H9 (cell line): ENCODE results near the gene HILPDA. TPM values are rescaled to one million over a fixed set of nuclear protein-coding genes. Genes with fewer than 3 reads are reported as not detected.
"Not testable (repeated sequence)": the region's sequence is repeated elsewhere in the genome, so short reads cannot be mapped to it uniquely, and the experiment has no call there.

Experiments used
- DNase-seq: peaks from one replicate; pipeline ENCODE4 v3.0.0-alpha.2; 2017
- H2AFZ ChIP-seq: one replicate; pipeline ENCODE4 v1.6.1; 2013; ENCODE audit warnings: mild to moderate bottlenecking, low read length, control low read depth, moderate library complexity
- H2AK5ac ChIP-seq: 2 replicates; pipeline ENCODE4 v1.6.1; 2013; ENCODE audit warnings: low read length, control low read depth, mixed read lengths; ENCODE audit not compliant: insufficient read length
- H2BK120ac ChIP-seq: one replicate; pipeline ENCODE4 v1.6.1; 2013; ENCODE audit warnings: low read depth, mild to moderate bottlenecking, low read length, control low read depth, inconsistent platforms; ENCODE audit not compliant: poor library complexity, severe bottlenecking
- H2BK12ac ChIP-seq: 2 replicates; pipeline ENCODE4 v1.6.1; 2013; ENCODE audit warnings: low read length, control low read depth, mixed read lengths, low read depth; ENCODE audit not compliant: insufficient read length
- H2BK15ac ChIP-seq: 2 replicates; pipeline ENCODE4 v1.6.1; 2013; ENCODE audit warnings: low read depth, low read length, control low read depth
- H2BK20ac ChIP-seq: one replicate; pipeline ENCODE4 v1.6.1; 2013; ENCODE audit warnings: low read depth, mild to moderate bottlenecking, low read length, control low read depth, inconsistent platforms; ENCODE audit not compliant: poor library complexity, severe bottlenecking
- H2BK5ac ChIP-seq: 2 replicates; pipeline ENCODE4 v1.6.1; 2013; ENCODE audit warnings: low read length, control low read depth, mixed read lengths; ENCODE audit not compliant: insufficient read length
- H3K14ac ChIP-seq: 2 replicates; pipeline ENCODE4 v1.6.1; 2013; ENCODE audit warnings: low read length, control low read depth; ENCODE audit not compliant: insufficient read depth
- H3K18ac ChIP-seq: 2 replicates; pipeline ENCODE4 v1.6.1; 2013; ENCODE audit warnings: low read depth, mild to moderate bottlenecking, mixed read lengths, low read length, control low read depth; ENCODE audit not compliant: insufficient read length
- H3K23ac ChIP-seq: 2 replicates; pipeline ENCODE4 v1.6.1; 2013; ENCODE audit warnings: low read length, control low read depth, mixed read lengths, low read depth; ENCODE audit not compliant: insufficient read length
- H3K23me2 ChIP-seq: 2 replicates; pipeline ENCODE4 v1.6.1; 2013; ENCODE audit warnings: low read depth, mild to moderate bottlenecking, mixed read lengths, low read length, control low read depth; ENCODE audit not compliant: insufficient read length, poor library complexity, severe bottlenecking
- H3K27ac ChIP-seq: 2 replicates; pipeline ENCODE4 v1.5.1; 2013; ENCODE audit warnings: low read length, control low read depth, mixed read lengths, low read depth; ENCODE audit not compliant: insufficient read length
- H3K27me3 ChIP-seq: 2 replicates; pipeline ENCODE4 v1.6.1; 2013; ENCODE audit warnings: low read length, control low read depth, inconsistent platforms; ENCODE audit not compliant: insufficient read depth
- H3K4ac ChIP-seq: 2 replicates; pipeline ENCODE4 v1.6.1; 2013; ENCODE audit warnings: low read depth, mild to moderate bottlenecking, control low read depth, inconsistent platforms, low read length, moderate library complexity
- H3K4me1 ChIP-seq: 2 replicates; pipeline ENCODE4 v1.6.1; 2013; ENCODE audit warnings: low read length, control low read depth, inconsistent platforms; ENCODE audit not compliant: insufficient read depth
- H3K4me2 ChIP-seq: 2 replicates; pipeline ENCODE4 v1.6.1; 2013; ENCODE audit warnings: low read length, control low read depth, mixed read lengths; ENCODE audit not compliant: insufficient read length, insufficient read depth
- H3K56ac ChIP-seq: 2 replicates; pipeline ENCODE4 v1.6.1; 2013; ENCODE audit warnings: low read depth, mild to moderate bottlenecking, mixed read lengths, low read length, control low read depth; ENCODE audit not compliant: insufficient read length
- H3K79me1 ChIP-seq: 2 replicates; pipeline ENCODE4 v1.6.1; 2013; ENCODE audit warnings: low read depth, mild to moderate bottlenecking, moderate library complexity, low read length, control low read depth, inconsistent platforms; ENCODE audit not compliant: insufficient read depth, poor library complexity, severe bottlenecking
- H3K79me2 ChIP-seq: 2 replicates; pipeline ENCODE4 v1.6.1; 2013; ENCODE audit warnings: low read length, control low read depth, inconsistent platforms; ENCODE audit not compliant: insufficient read depth
- H3K9ac ChIP-seq: 2 replicates; pipeline ENCODE4 v1.6.1; 2013; ENCODE audit warnings: low read length, control low read depth, mixed read lengths; ENCODE audit not compliant: insufficient read length; ENCODE audit errors: extremely low read depth
- H3K9me3 ChIP-seq: one replicate; pipeline ENCODE4 v1.6.1; 2013; ENCODE audit warnings: low read depth, low read length, inconsistent platforms; ENCODE audit not compliant: control insufficient read depth
- H3T11ph ChIP-seq: one replicate; pipeline ENCODE4 v1.6.1; 2013; ENCODE audit warnings: mild to moderate bottlenecking, low read length, control low read depth, inconsistent platforms
- H4K20me1 ChIP-seq: one replicate; pipeline ENCODE4 v1.6.1; 2013; ENCODE audit not compliant: control insufficient read depth, insufficient read length, insufficient read depth
- H4K5ac ChIP-seq: 2 replicates; pipeline ENCODE4 v1.6.1; 2013; ENCODE audit warnings: low read depth, mild to moderate bottlenecking, mixed read lengths, low read length, control low read depth; ENCODE audit not compliant: insufficient read length
- H4K8ac ChIP-seq: replicated peaks from 2 replicates; pipeline ENCODE4 v1.6.1; 2013; ENCODE audit warnings: low read length, control low read depth, mixed read lengths, low read depth; ENCODE audit not compliant: insufficient read length
- H4K91ac ChIP-seq: 2 replicates; pipeline ENCODE4 v1.6.1; 2013; ENCODE audit warnings: low read depth, mild to moderate bottlenecking, moderate library complexity, mixed read lengths, low read length, control low read depth; ENCODE audit not compliant: insufficient read length
- H3K27ac Mint-ChIP-seq, 3 experiments: 2 replicates in 2 of 3; 3 replicates in 1 of 3; pipeline ENCODE4 v1.8.0; 2020 to 2021; ENCODE audit warnings: mixed read lengths in 3 of 3, mild to moderate bottlenecking in 1 of 3, moderate library complexity in 1 of 3
- H3K27me3 Mint-ChIP-seq: 2 replicates; pipeline ENCODE4 v1.8.0; 2021; ENCODE audit warnings: low read depth, mild to moderate bottlenecking, moderate library complexity, mixed read lengths
- H3K36me3 Mint-ChIP-seq, 3 experiments: 2 replicates in 2 of 3; 3 replicates in 1 of 3; pipeline ENCODE4 v1.8.0; 2020 to 2021; ENCODE audit warnings: low read depth in 3 of 3, mixed read lengths in 3 of 3; ENCODE audit not compliant: insufficient read depth in 1 of 3
- H3K4me1 Mint-ChIP-seq, 2 experiments: 2 replicates each; pipeline ENCODE4 v1.8.0; 2020; ENCODE audit warnings: mixed read lengths in 2 of 2
- H3K4me3 Mint-ChIP-seq, 2 experiments: 2 replicates in 1 of 2; 3 replicates in 1 of 2; pipeline ENCODE4 v1.8.0; 2020 to 2021; ENCODE audit warnings: mild to moderate bottlenecking in 2 of 2, mixed read lengths in 2 of 2, moderate library complexity in 1 of 2
- H3K9me3 Mint-ChIP-seq, 2 experiments: 2 replicates in 1 of 2; 3 replicates in 1 of 2; pipeline ENCODE4 v1.8.0; 2020; ENCODE audit warnings: mild to moderate bottlenecking in 2 of 2, mixed read lengths in 2 of 2, moderate library complexity in 1 of 2
- WGBS: extraction: QIAGEN DNeasy Blood & Tissue Kit; methylation state at CpG from one replicate; pipeline ENCODE4 v1.1.7; 2013; ENCODE audit warnings: missing lambda C conversion rate, low lambda C conversion rate, mixed read lengths; ENCODE audit not compliant: insufficient read length; ENCODE audit errors: extremely low coverage; 5-methylcytosine and 5-hydroxymethylcytosine counted together
- total RNA-seq: library from RNA; stranded (reverse); gene quantifications from 2 replicates; pipeline ENCODE4 v1.2.1, GENCODE V29; 2021
- TF ChIP-seq, protein P1 (sequence below): fragments of 200-600 bp; sonication (generic); conservative IDR thresholded peaks from 3 replicates; pipeline ENCODE4 v1.8.0; 2021; ENCODE audit warnings: antibody characterized with exemption, mild to moderate bottlenecking

HILPDA gene
- total RNA-seq, 1 experiment from 2014 or later: 23.3 TPM

- Mint-ChIP-seq H3K27me3 (no peaks in the 10 kb centered on the region), H3K4me3 (no peak overlapping the region), H3K27ac (no peak overlapping the region; a peak in 1 of 7 replicates), H3K36me3 (peaks cover 27 to 74% (median 64%) of the 10 kb centered on the region in 3 experiments), H3K9me3 (no peaks in the 10 kb centered on the region), H3K4me1 (no peaks in the 10 kb centered on the region)
- H3K27ac ChIP-seq: no peak overlapping the region
- no peak overlapping the region for H3K9ac ChIP-seq
- no peak overlapping the region for H2BK5ac ChIP-seq
- H3K56ac ChIP-seq: no peak overlapping the region
- TF ChIP-seq, protein P1, sequence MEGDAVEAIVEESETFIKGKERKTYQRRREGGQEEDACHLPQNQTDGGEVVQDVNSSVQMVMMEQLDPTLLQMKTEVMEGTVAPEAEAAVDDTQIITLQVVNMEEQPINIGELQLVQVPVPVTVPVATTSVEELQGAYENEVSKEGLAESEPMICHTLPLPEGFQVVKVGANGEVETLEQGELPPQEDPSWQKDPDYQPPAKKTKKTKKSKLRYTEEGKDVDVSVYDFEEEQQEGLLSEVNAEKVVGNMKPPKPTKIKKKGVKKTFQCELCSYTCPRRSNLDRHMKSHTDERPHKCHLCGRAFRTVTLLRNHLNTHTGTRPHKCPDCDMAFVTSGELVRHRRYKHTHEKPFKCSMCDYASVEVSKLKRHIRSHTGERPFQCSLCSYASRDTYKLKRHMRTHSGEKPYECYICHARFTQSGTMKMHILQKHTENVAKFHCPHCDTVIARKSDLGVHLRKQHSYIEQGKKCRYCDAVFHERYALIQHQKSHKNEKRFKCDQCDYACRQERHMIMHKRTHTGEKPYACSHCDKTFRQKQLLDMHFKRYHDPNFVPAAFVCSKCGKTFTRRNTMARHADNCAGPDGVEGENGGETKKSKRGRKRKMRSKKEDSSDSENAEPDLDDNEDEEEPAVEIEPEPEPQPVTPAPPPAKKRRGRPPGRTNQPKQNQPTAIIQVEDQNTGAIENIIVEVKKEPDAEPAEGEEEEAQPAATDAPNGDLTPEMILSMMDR: no peak
- no peak overlapping the region for H2AK5ac ChIP-seq
- H3K4ac ChIP-seq: no peak overlapping the region
- H3K23me2 ChIP-seq: no peaks in the 10 kb centered on the region
- no peak overlapping the region for H4K5ac ChIP-seq
- H3K4me1 ChIP-seq: no peaks in the 10 kb centered on the region
- H4K91ac ChIP-seq: no peak overlapping the region
- no peaks in the 10 kb centered on the region for H3K27me3 ChIP-seq
- H4K8ac ChIP-seq: no peak overlapping the region
- no peak for DNase-seq
- H3K9me3 ChIP-seq: no peaks in the 10 kb centered on the region
- H3K23ac ChIP-seq: no peak overlapping the region
- H3K14ac ChIP-seq: no peak overlapping the region
- no peak overlapping the region for H3K18ac ChIP-seq
- H2BK120ac ChIP-seq: no peak overlapping the region
- H2BK15ac ChIP-seq: no peak overlapping the region
- WGBS: no CpG with 5 or more reads among the region's 9 CpGs
- no peaks in the 10 kb centered on the region for H4K20me1 ChIP-seq
- H3K4me2 ChIP-seq: no peak overlapping the region
- H3K79me2 ChIP-seq: no peaks in the 10 kb centered on the region
- no peaks in the 10 kb centered on the region for H3K79me1 ChIP-seq
- no peak overlapping the region for H2BK20ac ChIP-seq
- H2BK12ac ChIP-seq: no peak overlapping the region
- no peak overlapping the region for H3T11ph ChIP-seq
- H2AFZ ChIP-seq: no peak overlapping the region
Measured at GRCh38 chr7:128497405-128497804, 41.7 kb downstream of the HILPDA start.

GRCh38 chr7:128505416-128505815, 49.7 kb downstream of the HILPDA start:
- not testable (repeated sequence) for H2BK5ac ChIP-seq, H3K79me1 ChIP-seq, H3K27me3 Mint-ChIP-seq, H2BK15ac ChIP-seq, H4K5ac ChIP-seq, H3K4me1 Mint-ChIP-seq, H2AK5ac ChIP-seq, H3K4me2 ChIP-seq, H3K4me3 Mint-ChIP-seq, H2BK12ac ChIP-seq, H4K8ac ChIP-seq, H3K4ac ChIP-seq, H3K14ac ChIP-seq, H3K4me1 ChIP-seq, H3K18ac ChIP-seq, H4K20me1 ChIP-seq, H3K23ac ChIP-seq, H3K23me2 ChIP-seq, H3K27ac ChIP-seq, H4K91ac ChIP-seq, H3K27ac Mint-ChIP-seq, H3K9me3 ChIP-seq, H2BK20ac ChIP-seq, H3K9ac ChIP-seq, DNase-seq, H3K56ac ChIP-seq, H2BK120ac ChIP-seq, H3K79me2 ChIP-seq, H3K9me3 Mint-ChIP-seq, H3T11ph ChIP-seq, H2AFZ ChIP-seq, H3K27me3 ChIP-seq
- WGBS: no CpG with 5 or more reads among the region's 2 CpGs
- H3K36me3 Mint-ChIP-seq: peaks cover 11 to 25% (median 25%) of the 10 kb centered on the region in 3 experiments; a peak in 6 of 7 replicates
